Retina (tissue), 1 donor: ENCODE data around the gene OR8S1.

Source experiments
- DNase-seq: peaks from one replicate; pipeline ENCODE4 v3.0.0-alpha.2; 2016

The OR8S1 gene

GRCh38 chr12:48557919-48558318 lies 32.5 kb downstream of the OR8S1 start:
- DNase-seq: no peak

DNA sequence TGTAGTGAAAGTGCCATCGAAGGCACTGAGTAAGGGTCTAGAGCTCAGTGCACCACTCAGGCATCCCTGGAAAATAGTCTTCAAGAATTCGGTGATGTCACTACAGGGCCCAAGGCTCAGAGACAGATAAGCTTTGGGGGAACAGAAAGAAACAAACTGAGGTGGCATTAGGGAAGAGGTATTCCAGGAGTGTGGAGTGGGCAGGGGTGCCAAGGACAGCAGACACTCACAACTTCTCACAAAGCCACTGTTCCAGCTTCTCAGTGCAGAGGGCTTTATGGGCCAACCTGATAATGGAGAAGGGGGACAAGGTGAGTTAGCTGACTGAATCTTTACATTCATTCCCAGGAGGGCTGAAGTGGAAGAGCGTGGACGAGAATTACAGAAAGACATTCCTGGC lies 42.3 kb downstream of the OR8S1 start:
- no peak for DNase-seq

- DNase-seq: no peak
Measured at GRCh38 chr12:48569946-48570345, 44.5 kb downstream of the OR8S1 start, which contains the start of gene LALBA. TSS of gene LALBA (minus strand) at chr12:48570046. CDS start at chr12:48570020, 26 bp downstream.

- DNase-seq: no peak
Measured at GRCh38 chr12:48572326-48572725, 46.9 kb downstream of the OR8S1 start.
